AG09319 (cell line): ENCODE measurements around the gene NTN5.

ENCODE experiments used
- DNase-seq: peaks from one replicate; pipeline ENCODE4 v3.0.0-alpha.2; 2010; ENCODE audit warnings: low read depth; ENCODE audit errors: extremely low read depth
- TF ChIP-seq, protein P1 (sequence below): IDR thresholded peaks from 2 replicates; pipeline ENCODE4 v1.5.1; 2011; ENCODE audit warnings: low read depth, mild to moderate bottlenecking, inconsistent platforms, low read length, moderate library complexity

Gene NTN5

DNA sequence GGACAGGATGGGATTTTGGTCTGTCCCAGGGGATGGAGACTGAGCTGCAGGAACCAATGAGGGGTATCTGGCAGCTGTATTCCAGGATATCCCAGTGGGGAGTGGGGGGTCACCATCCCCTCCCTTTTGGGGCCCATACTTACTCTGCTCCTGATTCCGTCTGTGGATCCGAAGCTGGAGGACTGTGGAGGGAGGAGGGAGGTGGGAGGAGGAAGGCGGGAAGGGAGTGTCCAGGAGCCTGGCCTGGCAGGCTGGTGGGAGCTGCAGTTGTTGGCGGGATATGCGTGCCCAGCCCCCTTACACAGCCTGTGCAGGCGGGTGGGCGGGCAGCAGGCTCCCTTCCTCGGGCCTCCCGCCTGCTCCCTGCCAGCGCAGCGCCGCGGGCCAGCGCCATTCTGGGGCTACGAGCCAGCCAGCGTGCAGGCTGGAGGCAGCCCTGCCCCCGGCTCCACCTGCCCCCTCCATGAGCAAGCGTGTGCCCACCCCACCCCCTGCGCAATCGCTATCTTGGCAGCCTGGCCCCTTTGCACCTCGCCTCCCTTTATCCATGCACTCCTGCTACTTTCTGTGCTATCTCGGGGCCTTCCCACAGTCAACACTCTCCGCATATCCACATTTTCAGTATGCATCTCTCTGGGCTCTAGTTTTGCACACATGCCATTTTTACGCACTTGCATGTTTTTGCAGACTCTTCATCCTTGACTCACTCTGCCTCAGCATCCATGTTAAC is 43.9 kb upstream of the NTN5 start:
- no peak for DNase-seq
- TF ChIP-seq, protein P1, sequence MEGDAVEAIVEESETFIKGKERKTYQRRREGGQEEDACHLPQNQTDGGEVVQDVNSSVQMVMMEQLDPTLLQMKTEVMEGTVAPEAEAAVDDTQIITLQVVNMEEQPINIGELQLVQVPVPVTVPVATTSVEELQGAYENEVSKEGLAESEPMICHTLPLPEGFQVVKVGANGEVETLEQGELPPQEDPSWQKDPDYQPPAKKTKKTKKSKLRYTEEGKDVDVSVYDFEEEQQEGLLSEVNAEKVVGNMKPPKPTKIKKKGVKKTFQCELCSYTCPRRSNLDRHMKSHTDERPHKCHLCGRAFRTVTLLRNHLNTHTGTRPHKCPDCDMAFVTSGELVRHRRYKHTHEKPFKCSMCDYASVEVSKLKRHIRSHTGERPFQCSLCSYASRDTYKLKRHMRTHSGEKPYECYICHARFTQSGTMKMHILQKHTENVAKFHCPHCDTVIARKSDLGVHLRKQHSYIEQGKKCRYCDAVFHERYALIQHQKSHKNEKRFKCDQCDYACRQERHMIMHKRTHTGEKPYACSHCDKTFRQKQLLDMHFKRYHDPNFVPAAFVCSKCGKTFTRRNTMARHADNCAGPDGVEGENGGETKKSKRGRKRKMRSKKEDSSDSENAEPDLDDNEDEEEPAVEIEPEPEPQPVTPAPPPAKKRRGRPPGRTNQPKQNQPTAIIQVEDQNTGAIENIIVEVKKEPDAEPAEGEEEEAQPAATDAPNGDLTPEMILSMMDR: no peak

DNA sequence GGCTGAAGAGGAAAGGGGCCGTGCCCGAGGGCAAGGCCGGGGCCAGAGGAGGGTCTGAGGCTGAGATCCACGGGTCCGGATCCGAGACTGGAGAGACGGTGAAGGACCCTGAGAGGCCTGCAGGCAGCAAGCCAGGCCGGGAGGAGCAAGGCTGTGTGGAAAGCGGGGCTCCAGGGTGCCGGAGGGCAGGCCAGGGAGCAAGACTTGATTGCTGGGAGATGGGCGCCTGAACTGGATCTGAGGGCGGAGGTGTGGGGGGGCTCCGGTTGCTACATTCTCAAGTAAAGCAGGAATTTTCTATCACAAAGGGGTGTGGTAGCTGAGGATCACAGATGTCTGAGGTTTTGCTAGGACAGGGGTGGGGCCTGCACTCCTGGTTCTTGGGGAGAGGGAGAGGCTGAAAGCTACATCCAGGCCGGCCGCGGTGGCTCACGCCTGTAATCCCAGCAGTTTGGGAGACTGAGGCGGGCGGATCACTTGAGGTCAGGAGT is 42.9 kb upstream of the NTN5 start:
- TF ChIP-seq, protein P1: no peak
- no peak for DNase-seq

DNA sequence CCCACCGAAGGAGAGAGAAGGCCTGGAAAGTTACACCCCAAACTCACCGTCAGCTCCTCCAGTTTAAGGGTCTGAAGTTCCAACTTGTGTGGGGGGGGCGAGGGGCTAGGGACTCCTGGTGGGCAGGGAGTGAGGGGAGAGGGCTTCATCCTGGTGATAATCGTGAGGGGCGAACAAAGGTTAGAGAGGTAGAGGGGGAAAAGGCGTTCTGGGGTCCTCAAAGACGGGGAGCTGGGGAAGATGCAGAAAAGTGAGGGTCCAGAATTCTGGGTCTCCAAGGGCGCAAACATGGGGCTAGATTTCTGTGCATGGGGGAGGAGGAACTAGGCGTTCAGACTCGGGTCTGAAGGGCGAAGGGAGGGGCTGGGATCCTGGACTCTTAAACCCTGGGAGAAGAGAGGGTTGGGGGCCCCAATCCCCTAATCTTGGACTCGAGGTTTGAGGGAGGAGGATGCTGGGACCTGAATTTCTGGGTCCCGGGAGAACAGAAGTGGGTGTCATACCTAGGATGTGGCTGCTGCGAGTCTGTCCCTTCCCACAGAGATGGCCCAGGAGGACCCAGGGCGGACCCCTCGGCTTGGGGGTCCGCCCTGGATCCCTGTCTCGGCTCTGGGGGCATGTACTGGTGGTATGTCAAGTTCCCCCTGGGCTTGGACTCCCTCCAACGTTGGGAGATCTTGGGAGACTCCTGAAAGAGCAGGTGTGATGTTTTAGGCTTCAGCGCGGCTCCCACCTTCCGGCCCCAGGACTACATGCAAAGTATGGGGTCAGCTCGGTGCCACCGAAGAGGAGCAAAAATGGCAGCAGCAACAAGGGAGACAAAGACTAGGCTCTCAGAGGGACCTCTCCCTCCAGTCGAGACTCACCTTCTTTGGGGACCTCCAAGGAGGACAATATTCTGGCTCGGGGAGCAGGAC is 42.2 kb upstream of the NTN5 start:
- TF ChIP-seq, protein P1: no peak
- DNase-seq: no peak

DNA sequence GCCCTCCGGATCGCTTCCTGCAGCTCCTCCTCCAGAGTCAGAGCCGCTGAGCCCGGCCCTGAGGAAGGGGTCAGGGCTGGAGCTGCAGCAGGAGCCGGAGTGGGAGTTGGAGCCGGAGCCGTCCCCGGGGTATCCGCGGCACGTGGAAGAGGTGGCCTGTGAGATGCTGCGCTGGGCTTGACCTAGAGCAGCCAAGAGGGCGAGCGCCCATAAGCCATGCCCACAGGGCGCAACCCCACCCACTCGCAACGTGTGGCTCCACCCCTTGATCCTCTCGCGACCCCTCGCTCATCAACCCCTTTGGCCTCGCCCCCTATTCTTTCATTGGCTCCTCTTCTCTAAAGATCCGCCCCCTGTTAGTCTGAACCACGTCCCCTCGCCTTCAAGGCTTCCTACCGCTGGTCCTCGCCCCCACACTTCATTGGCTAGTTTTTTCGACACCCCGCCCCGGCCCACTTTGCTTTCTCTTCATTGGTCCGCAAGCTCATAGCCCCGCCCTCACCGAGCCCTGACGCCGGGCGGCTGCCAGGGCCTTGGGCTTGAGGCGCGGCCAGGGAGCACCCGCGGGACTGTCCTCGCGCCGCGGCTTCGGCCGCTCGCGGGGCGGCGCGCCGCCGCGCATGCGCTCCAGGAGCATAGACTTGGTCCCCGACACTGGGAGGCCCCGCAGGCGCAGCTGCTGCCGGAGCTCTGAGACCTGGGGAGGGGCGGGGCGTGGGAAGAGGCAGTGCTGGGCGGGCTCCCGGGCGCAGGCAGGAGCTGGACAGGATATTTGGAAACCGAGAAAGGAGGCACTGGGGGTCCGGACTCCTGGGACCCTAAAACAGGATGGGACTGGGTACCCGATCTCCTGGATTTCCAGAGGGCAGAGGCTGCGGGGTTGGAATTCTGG is 41.3 kb upstream of the NTN5 start:
- peak; percentile 99 for DNase-seq
- TF ChIP-seq, protein P1: no peak

DNA sequence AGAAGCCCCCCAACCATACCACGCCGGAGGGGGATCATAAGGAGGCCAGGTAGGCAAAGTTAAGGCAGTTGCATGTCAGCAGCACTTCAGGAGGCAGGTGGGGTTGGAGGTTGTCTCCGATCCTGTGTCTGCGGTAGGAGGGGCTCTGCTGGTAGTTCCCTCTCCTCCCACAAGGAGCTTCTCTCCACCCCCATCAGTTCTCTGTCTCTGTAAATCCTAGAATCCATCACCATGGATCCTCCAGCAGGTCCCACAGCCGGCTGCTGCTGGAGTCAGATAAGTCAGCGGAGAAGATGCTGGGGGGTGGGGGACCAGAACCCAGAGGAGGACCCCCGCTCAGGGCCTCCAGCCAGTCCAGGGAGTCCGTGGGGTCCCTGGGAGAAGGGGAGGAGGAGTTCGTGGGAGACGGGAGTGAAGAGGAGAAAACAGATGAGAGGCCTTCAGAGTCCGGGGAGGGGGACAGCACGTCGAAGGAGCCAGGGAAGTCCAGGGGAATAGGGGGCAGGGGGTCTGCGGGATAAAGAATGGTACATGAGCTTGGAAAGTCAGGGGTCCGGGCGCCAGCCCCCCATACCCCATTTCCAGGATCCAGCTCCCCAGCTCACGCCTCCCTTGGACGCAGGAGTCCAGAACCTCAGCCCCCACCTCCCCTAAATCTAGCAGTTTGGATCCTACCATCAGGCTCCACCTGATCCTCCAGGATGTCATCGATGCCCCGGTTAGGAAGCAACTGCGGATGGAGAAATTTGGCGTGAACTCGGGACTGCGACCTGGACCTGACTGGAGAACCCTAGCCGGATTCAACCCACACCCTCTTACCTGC is 40.4 kb upstream of the NTN5 start:
- TF ChIP-seq, protein P1: peak; percentile 1; the same call in 1 of the 2 replicates
- no peak for DNase-seq

DNA sequence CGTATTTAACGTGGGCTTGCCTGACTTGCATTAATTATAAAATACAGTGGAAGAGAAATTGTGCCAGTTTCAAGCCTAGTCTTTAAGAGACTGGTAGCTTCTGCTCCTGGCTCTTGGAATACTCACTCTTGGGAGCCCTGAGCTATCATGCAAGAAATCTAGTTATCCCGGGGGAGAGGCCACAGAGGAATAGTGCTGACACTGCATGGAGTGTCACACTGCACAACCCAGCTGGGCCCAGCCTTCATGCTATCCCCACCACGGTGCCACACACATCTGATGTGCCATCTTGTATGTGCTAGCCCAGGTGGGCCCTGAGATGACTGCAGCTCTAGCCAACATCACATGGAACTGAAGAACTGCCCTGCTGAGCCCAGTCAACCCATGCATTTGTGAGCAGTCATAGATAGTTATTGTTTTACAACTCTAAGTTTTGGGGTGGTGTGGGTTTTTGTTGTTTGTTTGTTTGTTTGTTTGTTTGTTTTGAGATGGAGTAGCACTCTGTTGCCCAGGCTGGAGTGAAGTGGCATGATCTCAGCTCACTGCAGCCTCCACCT is 38.4 kb upstream of the NTN5 start:
- TF ChIP-seq, protein P1: no peak
- DNase-seq: no peak
